Testis (tissue), 3 donors: ENCODE measurements around the gene SGIP1. TPM values are rescaled to one million over a fixed set of nuclear protein-coding genes. Genes with fewer than 3 reads are reported as not detected.

Experiments used
- DNase-seq: peaks from one replicate; pipeline ENCODE4 v3.0.0-alpha.2; 2019
- H3K27ac ChIP-seq, 2 donors: fragments of 200-600 bp; sonication (generic); one replicate each; pipeline ENCODE4 v1.5.1; 2019
- H3K27me3 ChIP-seq: fragments of 200-600 bp; sonication (generic); one replicate; pipeline ENCODE4 v1.5.1; 2019
- H3K36me3 ChIP-seq: fragments of 200-600 bp; sonication (generic); one replicate; pipeline ENCODE4 v1.5.1; 2017; ENCODE audit warnings: low read depth; ENCODE audit errors: missing control alignments
- H3K4me1 ChIP-seq: fragments of 200-600 bp; sonication (generic); one replicate; pipeline ENCODE4 v1.5.1; 2019
- H3K4me3 ChIP-seq, 2 donors: fragments of 200-600 bp; sonication (generic); one replicate each; pipeline ENCODE4 v1.5.1; 2017 to 2019
- H3K9me3 ChIP-seq: fragments of 200-600 bp; sonication (generic); one replicate; pipeline ENCODE4 v1.5.1; 2017
- POLR2A ChIP-seq: fragments of 450-650 bp; IDR thresholded peaks from one replicate; pipeline ENCODE4 v1.6.1; 2017; ENCODE audit warnings: antibody characterized with exemption, mild to moderate bottlenecking, moderate library complexity
- WGBS, 2 donors: methylation state at CpG; one replicate each; pipeline ENCODE4 v1.1.5; 2018; 5-methylcytosine and 5-hydroxymethylcytosine counted together
- intact Hi-C: fragments of 100-400 bp; cut with DNase I; formaldehyde crosslinking; loops from one replicate; pipeline ENCODE4 v1.15.1; 2023; ENCODE audit warnings: low total_unique reads
- polyA plus RNA-seq: library from polyadenylated mRNA; stranded (reverse); fragments of 350-450 nt; fragmentation: Illumina TruSeq; extraction: RNeasy Lipid Tissue Mini Kit (QIAGEN cat#74804); gene quantifications from one replicate; pipeline ENCODE4 v1.2.3, GENCODE V29; 2014; ENCODE audit warnings: low read depth, low replicate concordance; ENCODE audit not compliant: insufficient read depth
- total RNA-seq, 2 donors: library from RNA; depleted of rRNA; stranded (reverse); fragments of >200 nt; gene quantifications; one replicate each; pipeline ENCODE4 v1.2.3, GENCODE V29; 2016
- TF ChIP-seq, protein P1 (sequence below), 3 experiments: fragments of 450-650 bp in 2 of 3; fragments of 200-600 bp in 1 of 3; sonication (generic) in 1 of 3; IDR thresholded peaks; one replicate each; pipeline ENCODE4 v1.5.1; 2016 to 2019; ENCODE audit warnings: antibody characterized with exemption in 3 of 3, mild to moderate bottlenecking in 2 of 3, moderate library complexity in 1 of 3

The SGIP1 gene
- total and polyA plus RNA-seq, 3 donors from 2014 or later, result 11.7 to 67.9 (median 48.1) TPM

- H3K4me3 ChIP-seq, result no peak overlapping the region
- intact Hi-C loops, result no loop called here
- H3K27me3 ChIP-seq, result no peaks in the 10 kb centered on the region
- no peak overlapping the region for H3K27ac ChIP-seq
- no peaks in the 10 kb centered on the region for H3K9me3 ChIP-seq
- 91 to 92% methylated on average over 2 of the region's 2 CpGs for WGBS, 2 donors
- H3K4me1 ChIP-seq, result no peaks in the 10 kb centered on the region
- no peak for DNase-seq
- no peak for TF ChIP-seq POLR2A
- TF ChIP-seq, protein P1, sequence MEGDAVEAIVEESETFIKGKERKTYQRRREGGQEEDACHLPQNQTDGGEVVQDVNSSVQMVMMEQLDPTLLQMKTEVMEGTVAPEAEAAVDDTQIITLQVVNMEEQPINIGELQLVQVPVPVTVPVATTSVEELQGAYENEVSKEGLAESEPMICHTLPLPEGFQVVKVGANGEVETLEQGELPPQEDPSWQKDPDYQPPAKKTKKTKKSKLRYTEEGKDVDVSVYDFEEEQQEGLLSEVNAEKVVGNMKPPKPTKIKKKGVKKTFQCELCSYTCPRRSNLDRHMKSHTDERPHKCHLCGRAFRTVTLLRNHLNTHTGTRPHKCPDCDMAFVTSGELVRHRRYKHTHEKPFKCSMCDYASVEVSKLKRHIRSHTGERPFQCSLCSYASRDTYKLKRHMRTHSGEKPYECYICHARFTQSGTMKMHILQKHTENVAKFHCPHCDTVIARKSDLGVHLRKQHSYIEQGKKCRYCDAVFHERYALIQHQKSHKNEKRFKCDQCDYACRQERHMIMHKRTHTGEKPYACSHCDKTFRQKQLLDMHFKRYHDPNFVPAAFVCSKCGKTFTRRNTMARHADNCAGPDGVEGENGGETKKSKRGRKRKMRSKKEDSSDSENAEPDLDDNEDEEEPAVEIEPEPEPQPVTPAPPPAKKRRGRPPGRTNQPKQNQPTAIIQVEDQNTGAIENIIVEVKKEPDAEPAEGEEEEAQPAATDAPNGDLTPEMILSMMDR (IDR thresholded peaks at IDR 0.05), result no peak
- H3K36me3 ChIP-seq, result no peaks in the 10 kb centered on the region
These were observed 153.4 kb downstream of the SGIP1 start for GRCh38 chr1:66687358-66687757.

GRCh38 chr1:66690666-66691381 lies 156.9 kb downstream of the SGIP1 start:
- H3K27me3 ChIP-seq, result no peaks in the 10 kb centered on the region
- intact Hi-C loops, result no loop called here

GRCh38 chr1:66692681-66693080 lies 158.7 kb downstream of the SGIP1 start:
- Histone ChIP-seq H3K9me3 (no peaks in the 10 kb centered on the region), H3K27ac (no peak overlapping the region), H3K36me3 (no peaks in the 10 kb centered on the region), H3K4me3 (no peak overlapping the region), H3K4me1 (no peaks in the 10 kb centered on the region), H3K27me3 (no peaks in the 10 kb centered on the region)
- intact Hi-C loops, result no loop called here
- TF ChIP-seq POLR2A, result no peak
- TF ChIP-seq, protein P1 (IDR thresholded peaks at IDR 0.05), result no peak
- 73 to 92% methylated on average over 3 of the region's 3 CpGs for WGBS, 2 donors
- DNase-seq, result no peak

More at GRCh38 chr1:66690666-66691381, 156.9 kb downstream of the SGIP1 start:
- DNase-seq, result no peak
- H3K27ac ChIP-seq, result no peak overlapping the region
- no peaks in the 10 kb centered on the region for H3K36me3 ChIP-seq
- H3K9me3 ChIP-seq, result no peaks in the 10 kb centered on the region
- WGBS, 2 donors, result 83 to 86% methylated on average over 7 of the region's 7 CpGs
- no peaks in the 10 kb centered on the region for H3K4me1 ChIP-seq
- H3K4me3 ChIP-seq, result no peak overlapping the region
- TF ChIP-seq, protein P1 (IDR thresholded peaks at IDR 0.05), result no peak
- TF ChIP-seq POLR2A, result no peak

DNA sequence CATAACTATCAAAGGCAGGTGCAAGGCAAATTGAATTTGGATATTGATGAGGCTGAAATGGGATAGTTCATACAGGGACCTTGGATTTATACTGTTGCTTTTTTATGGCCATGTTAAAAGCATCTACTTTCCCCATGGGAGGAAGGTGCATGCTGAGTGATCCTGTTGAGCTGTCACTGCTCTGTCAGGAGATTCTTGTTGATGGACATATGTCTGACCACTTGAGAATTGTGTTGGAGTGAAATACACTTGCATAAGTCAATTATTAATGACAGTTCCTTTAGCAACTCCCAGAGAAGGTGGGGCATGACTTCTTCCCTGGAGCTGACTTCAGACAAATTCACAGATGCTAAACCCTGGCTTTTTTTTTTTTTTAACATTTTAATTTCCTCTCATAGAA lies 159.9 kb downstream of the SGIP1 start:
- Histone ChIP-seq H3K27ac (no peak overlapping the region), H3K9me3 (no peaks in the 10 kb centered on the region), H3K36me3 (no peaks in the 10 kb centered on the region), H3K4me1 (no peaks in the 10 kb centered on the region), H3K4me3 (no peak overlapping the region), H3K27me3 (no peaks in the 10 kb centered on the region)
- intact Hi-C loops, result no loop called here
- no peak for TF ChIP-seq POLR2A
- TF ChIP-seq, protein P1 (IDR thresholded peaks at IDR 0.05), result no peak
- DNase-seq, result no peak

DNA sequence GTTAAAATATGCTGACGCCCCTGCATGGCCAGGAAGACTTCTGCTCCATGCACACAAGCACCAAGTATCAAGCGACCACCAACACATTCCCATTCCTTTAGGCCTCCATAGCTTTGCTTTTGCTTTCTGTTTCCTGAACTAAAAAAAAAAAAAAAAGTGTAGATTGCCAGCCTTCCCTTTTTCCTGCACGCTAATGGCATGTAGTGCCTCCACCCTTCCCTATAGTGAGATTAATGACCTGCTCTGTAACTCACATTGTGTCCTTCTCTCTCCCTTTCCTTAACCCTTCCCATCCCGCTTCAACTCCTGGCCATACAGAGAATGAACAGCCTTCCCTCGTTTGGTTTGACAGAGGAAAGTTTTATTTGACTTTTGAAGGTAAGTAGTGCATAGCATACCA lies 161.2 kb downstream of the SGIP1 start:
- H3K27me3 ChIP-seq, result no peaks in the 10 kb centered on the region
- no peak overlapping the region for H3K27ac ChIP-seq
- no peaks in the 10 kb centered on the region for H3K36me3 ChIP-seq
- H3K4me3 ChIP-seq, result no peak overlapping the region
- no peak for DNase-seq
- TF ChIP-seq, protein P1 (IDR thresholded peaks at IDR 0.05), result no peak
- intact Hi-C loops, result no loop called here
- 68 to 69% methylated on average over 5 of the region's 5 CpGs for WGBS, 2 donors
- no peaks in the 10 kb centered on the region for H3K9me3 ChIP-seq
- no peaks in the 10 kb centered on the region for H3K4me1 ChIP-seq
